ENCODE data around the gene SCNM1. TPM values are rescaled to one million over a fixed set of nuclear protein-coding genes. Genes with fewer than 3 reads are reported as not detected.

Gene SCNM1
- total RNA-seq, 2 donors from 2014 or later = 55.3 to 69.4 TPM

DNA sequence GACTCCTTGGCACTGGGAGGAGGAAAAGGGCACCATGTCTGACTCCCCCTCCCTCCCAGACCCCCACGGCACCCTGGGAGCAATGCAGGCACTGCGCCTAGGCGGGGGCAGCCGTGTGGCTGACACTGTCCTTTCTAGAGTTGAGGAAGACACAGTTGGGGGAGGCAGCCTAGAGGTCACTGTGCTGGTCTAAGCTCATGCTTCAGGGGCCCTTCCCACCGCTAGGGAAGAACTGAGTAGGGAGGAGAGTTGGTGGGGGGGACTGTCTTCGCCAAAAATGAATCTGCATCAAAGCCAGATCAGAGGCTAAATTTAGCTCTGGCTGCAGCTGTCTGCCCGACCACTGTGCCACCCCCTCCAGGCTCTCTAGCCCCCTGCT lies 22.9 kb upstream of the SCNM1 start:
- Mint-ChIP-seq H3K27me3 (no peaks in the 10 kb centered on the region), H3K36me3 (ENCODE audit: low read depth) (no peaks in the 10 kb centered on the region)

DNA sequence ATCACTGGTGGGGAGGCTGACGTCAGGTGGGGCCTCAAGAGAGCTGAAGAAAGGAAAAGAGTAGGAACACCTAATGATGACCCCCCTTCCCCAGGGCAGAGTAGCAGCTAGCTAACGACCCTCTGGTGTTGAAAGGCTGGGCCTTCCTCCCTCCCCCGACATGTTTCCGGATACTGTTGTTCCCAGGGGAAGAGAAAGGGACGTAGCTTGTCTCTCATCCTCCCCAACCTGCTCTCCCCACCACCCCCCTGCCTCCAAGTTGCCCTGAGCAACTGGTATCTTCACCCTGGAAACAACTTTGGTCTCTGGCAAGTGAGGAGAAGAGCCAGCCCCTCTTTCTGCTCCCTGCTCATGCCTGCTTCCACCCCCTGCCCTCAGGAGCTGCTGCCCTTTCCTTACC lies 22.0 kb upstream of the SCNM1 start:
- no peaks in the 10 kb centered on the region for H3K36me3 Mint-ChIP-seq (ENCODE audit: low read depth)
- peaks cover 11% of the 10 kb centered on the region for H3K4me1 Mint-ChIP-seq
- H3K9me3 Mint-ChIP-seq = no peaks in the 10 kb centered on the region
- H3K4me3 Mint-ChIP-seq = no peak overlapping the region
- ATAC-seq (replicated peaks) = no peak
- no peak overlapping the region for H3K27ac Mint-ChIP-seq
- H3K27me3 Mint-ChIP-seq = no peaks in the 10 kb centered on the region

More for the DNA sequence above, 22.9 kb upstream of the SCNM1 start:
- H3K4me1 Mint-ChIP-seq = peaks cover 11% of the 10 kb centered on the region
- no peaks in the 10 kb centered on the region for H3K9me3 Mint-ChIP-seq
- H3K4me3 Mint-ChIP-seq = no peak overlapping the region
- no peak for ATAC-seq (replicated peaks)
- H3K27ac Mint-ChIP-seq = no peak overlapping the region

DNA sequence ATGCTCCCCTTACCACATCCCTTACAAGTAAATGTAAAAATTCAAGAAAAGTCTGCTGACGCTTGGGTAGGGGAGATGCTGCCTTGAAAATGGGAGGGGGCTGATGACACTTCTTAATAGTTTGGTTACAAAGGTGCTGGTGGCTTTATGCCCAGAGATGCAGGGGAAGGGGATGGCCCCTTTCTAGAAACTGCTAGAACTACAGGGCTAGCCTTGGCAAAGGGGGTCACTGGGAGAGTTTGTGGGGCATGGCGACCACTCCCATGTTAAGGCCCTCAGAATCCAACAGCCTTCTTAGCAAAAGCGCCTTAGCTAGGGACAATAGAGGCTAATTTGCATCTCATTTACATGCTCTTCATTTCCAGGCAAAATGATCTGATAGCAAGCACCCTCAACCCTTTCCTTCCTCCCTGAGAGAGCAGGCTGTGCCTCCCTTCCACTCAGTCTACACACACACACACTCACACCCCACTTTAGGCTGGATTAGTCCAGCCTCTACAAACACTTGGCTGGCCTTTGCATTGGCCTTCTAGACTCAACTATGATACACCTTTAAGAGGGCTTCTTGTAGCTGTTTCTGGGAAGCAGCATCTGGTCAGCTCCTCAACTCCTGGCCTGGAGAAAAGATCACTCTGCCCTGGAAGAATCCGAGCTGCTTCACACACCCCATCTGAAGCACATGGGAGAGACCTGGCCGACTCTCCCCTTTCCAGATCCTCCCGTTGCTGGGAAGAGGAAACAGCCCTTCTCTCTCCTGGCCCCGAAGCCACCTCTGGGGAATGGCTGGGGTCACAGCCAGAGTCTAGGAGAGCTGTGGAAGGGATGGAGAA lies 21.3 kb upstream of the SCNM1 start:
- Mint-ChIP-seq H3K27me3 (no peaks in the 10 kb centered on the region), H3K4me1 (peaks cover 11% of the 10 kb centered on the region), H3K27ac (no peak overlapping the region), H3K9me3 (no peaks in the 10 kb centered on the region), H3K36me3 (ENCODE audit: low read depth) (no peaks in the 10 kb centered on the region), H3K4me3 (peak overlapping the region; percentile 90)
- no peak for ATAC-seq (replicated peaks)

DNA sequence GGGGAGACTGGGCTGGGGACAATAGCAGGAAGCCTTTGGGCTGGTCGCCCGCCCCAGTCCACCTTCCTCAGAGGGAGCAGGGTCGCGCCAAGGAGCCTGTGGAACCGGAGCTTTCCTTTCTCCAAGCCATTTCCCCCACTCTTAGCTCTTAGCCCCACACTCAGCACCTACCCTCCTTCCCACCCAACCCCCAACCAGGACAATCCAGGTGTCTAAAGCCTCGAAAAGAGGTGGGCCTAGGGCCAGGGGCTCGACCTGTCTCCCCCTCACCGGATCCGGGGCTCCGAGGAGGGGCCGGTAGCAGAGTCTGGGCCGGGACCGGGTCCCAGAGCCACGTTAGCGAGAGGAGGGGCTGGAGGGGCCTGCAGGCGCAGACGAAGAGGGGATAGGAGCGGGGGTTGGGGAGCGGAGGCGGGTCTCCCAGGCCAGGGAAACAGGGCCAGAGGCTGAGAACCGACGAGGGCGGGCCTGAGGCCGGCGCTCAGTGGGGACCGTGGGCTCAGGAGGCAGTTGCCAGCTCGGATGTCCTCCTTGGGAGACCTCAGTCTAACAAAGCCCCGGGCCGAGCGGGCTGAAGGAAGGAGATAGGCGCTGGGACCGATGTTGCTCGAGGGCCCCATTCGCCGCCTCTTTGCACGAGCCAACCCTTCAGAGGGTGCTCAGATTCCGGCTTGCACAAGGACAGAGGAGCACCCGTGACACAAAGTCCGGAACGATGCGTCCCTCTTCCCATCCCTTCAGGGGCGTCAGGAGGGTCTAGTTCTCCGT lies 20.5 kb upstream of the SCNM1 start:
- no peaks in the 10 kb centered on the region for H3K27me3 Mint-ChIP-seq
- no peak for ATAC-seq (replicated peaks)
- H3K36me3 Mint-ChIP-seq (ENCODE audit: low read depth) = no peaks in the 10 kb centered on the region
- H3K9me3 Mint-ChIP-seq = no peaks in the 10 kb centered on the region
- peaks cover 11% of the 10 kb centered on the region for H3K4me1 Mint-ChIP-seq
- peak overlapping the region; percentile 90 for H3K4me3 Mint-ChIP-seq
- no peak overlapping the region for H3K27ac Mint-ChIP-seq

DNA sequence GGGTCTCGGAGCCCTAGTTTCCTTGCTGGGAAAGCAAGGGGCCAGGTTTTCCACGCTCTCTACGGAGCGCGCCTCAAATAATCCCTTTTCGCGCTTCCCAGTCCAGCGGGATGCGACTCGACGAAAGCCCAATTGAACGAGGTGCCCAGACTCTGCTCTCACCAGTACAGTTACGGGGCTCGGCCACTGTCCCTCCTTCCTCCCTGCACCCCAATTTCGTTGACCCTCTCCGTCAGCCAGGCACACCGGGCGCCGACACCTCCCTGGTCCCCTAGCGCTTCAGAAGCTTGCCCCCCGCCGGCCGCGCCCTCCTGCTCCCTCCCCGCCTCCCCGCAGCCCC lies 19.9 kb upstream of the SCNM1 start:
- Mint-ChIP-seq H3K4me1 (peaks cover 11% of the 10 kb centered on the region), H3K9me3 (no peaks in the 10 kb centered on the region), H3K27me3 (no peaks in the 10 kb centered on the region), H3K36me3 (ENCODE audit: low read depth) (no peaks in the 10 kb centered on the region), H3K27ac (peak overlapping the region; percentile 72), H3K4me3 (peak overlapping the region; percentile 90)
- ATAC-seq (replicated peaks) = peak; percentile 8

DNA sequence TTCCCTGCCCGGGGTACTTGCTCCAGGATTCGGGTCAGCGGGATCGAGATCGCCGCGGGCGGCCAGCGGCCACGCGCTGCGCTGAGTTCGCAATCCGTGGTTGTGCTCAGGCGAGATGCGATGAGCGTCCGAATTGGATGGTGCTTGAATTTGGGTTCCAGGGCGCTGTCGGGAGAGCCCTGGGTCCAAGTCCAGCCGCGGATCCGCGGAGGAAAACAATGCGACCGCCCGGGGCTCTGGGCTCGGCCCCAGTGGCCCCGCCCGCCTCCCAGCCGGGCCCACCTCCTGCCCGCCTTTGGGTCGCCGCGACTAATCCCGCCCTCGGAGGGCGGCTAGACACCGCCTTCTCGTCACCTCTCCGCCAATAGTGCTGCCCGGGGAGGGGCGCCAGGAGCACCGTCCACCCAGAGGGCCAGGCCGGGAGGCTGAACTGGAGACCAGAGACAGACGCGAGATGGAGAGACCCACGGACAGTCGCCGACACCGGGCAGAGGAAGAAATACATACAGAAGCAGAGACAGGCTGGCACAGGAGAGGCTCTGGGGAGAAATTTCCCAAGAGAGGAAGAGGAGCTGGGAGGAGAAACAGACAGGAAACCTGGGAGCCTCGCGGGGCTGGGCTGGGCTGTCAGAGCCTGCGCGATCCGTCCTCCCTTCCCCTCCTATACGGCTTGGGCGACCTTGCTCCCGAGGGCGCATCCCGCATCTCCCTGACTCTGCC lies 19.4 kb upstream of the SCNM1 start, which contains the start of gene SEMA6C:
SEMA6C (minus strand) TSS at position 220 of the 720 bp plus-strand sequence. CDS start 4,010 bp downstream, outside the sequence.
- Mint-ChIP-seq H3K9me3 (no peaks in the 10 kb centered on the region), H3K27ac (peak within 1 kb of the TSS; percentile 72), H3K4me1 (peaks cover 11% of the 10 kb centered on the region), H3K36me3 (ENCODE audit: low read depth) (no peaks in the 10 kb centered on the region), H3K4me3 (peak within 1 kb of the TSS; percentile 90), H3K27me3 (no peaks in the 10 kb centered on the region)
- ATAC-seq (replicated peaks) = peak; percentile 100

DNA sequence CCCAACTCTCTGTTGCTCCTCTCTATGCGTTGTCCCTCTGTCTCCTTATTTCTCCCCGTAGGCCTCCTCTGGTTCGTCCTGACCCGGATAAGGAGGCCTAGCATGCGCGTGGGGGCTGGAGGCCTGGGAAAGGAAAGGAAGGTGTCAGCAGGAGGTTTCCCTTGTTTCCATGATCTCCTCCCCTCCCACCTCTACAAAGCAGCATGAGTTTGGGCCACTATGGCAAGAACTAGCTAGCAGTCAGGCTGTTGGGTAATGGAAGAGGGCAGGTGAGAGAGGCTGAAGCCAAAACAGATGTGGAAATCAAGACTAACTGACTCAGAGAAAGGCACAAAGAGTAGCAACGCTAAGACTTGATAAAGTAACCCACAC lies 18.8 kb upstream of the SCNM1 start:
- peak overlapping the region; percentile 90 for H3K4me3 Mint-ChIP-seq
- H3K4me1 Mint-ChIP-seq = peaks cover 11% of the 10 kb centered on the region
- peak overlapping the region; percentile 72 for H3K27ac Mint-ChIP-seq
- ATAC-seq (replicated peaks) = no peak
- no peaks in the 10 kb centered on the region for H3K9me3 Mint-ChIP-seq
- no peaks in the 10 kb centered on the region for H3K36me3 Mint-ChIP-seq (ENCODE audit: low read depth)
- H3K27me3 Mint-ChIP-seq = no peaks in the 10 kb centered on the region

DNA sequence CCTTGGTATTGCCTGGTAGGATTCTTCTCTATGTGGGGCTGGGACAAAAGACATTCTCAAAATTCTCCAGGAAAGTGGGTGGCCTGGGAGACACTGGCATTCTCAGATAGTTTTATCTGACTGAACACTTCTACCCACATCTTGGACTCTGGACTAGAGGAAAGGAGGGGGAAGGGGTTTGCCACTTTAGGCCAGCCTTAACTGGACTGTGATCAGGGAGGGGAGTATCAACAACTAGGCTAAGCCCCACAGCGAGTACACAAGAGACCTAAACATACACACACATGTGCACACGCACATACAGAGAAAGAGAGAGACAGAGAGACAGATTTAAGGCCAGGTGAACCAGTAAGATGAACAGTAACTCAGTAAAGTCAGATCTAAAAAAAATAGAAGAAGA lies 18.3 kb upstream of the SCNM1 start:
- Mint-ChIP-seq H3K36me3 (ENCODE audit: low read depth) (no peaks in the 10 kb centered on the region), H3K9me3 (no peaks in the 10 kb centered on the region), H3K27me3 (no peaks in the 10 kb centered on the region), H3K4me3 (peak overlapping the region; percentile 90), H3K4me1 (peaks cover 11% of the 10 kb centered on the region), H3K27ac (no peak overlapping the region)
- ATAC-seq (replicated peaks) = no peak

DNA sequence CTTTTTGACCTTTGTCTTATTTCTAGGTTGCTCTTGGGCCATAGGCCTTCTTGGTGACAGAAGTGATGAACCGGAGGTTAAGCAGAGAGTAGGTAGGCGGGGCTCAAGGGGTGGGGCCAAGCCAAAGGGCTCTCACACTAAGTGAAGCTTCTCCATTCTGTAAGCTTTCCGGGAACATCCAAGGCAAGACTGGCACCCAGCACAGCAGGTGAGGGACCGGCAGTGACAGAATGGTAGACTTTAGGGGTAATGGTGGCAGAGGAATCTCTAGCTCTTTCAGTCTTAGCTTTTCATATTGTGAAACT lies 9.5 kb upstream of the SCNM1 start, which contains the start of gene TNFAIP8L2:
TNFAIP8L2 (plus strand) TSS at position 135 of the 305 bp plus-strand sequence. CDS start 2,049 bp downstream, outside the sequence.
- Mint-ChIP-seq H3K27ac (peak within 1 kb of the TSS; percentile 92), H3K36me3 (ENCODE audit: low read depth) (peaks cover 53% of the 10 kb centered on the region), H3K27me3 (no peaks in the 10 kb centered on the region), H3K4me1 (peaks cover 29% of the 10 kb centered on the region), H3K4me3 (peak within 1 kb of the TSS; percentile 96), H3K9me3 (no peaks in the 10 kb centered on the region)
- ATAC-seq (replicated peaks) = peak; percentile 89

DNA sequence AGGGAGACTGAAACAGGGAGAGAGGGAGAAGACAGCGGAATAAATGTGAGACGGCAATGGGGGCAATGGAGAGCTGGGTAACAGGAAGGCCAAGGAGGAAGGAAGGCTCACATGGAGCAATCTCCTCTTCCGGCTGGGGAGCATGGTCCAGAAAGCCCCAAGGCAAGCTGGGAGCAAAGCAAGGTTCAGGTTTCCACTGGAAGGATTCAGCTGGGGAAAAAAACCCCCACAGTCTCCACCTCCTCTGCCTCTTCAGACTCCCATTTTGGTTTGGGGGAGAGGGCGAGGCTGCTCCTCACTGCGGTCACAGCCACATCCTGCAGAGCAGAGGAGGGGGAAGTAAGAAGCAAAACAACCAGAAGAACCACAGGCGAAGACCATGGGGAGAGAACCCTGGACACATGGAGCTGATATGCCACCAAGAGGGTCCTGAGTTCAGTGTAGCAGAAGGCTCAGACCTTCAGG lies 8.8 kb upstream of the SCNM1 start:
- ATAC-seq (replicated peaks) = peak; percentile 59
- Mint-ChIP-seq H3K4me1 (peaks cover 34% of the 10 kb centered on the region), H3K27me3 (no peaks in the 10 kb centered on the region), H3K36me3 (ENCODE audit: low read depth) (peaks cover 59% of the 10 kb centered on the region), H3K27ac (peak overlapping the region; percentile 92), H3K9me3 (no peaks in the 10 kb centered on the region), H3K4me3 (peak overlapping the region; percentile 96)

DNA sequence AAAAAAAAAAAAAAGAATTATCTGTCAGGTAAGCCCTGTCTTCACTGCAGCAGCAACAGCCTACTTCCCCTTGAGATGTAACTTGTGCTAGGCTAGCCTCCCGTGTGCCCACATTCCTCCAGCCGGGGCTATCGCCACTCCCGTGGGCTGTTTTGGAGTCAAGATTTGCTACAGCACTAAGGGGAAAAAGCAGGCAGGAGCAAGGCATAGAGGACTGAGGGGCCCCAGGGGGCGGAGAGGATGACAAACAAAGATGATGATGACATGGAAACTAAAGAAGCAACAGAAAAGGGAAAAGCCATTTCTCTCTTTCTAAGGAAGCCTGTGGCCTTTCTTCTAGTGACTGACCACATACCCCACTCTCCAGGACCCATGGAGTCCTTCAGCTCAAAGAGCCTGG lies 7.6 kb upstream of the SCNM1 start:
- Mint-ChIP-seq H3K4me1 (peaks cover 41% of the 10 kb centered on the region), H3K27ac (peak overlapping the region; percentile 92), H3K9me3 (no peaks in the 10 kb centered on the region), H3K4me3 (peak overlapping the region; percentile 96), H3K36me3 (ENCODE audit: low read depth) (peaks cover 66% of the 10 kb centered on the region), H3K27me3 (no peaks in the 10 kb centered on the region)
- peak; percentile 36 for ATAC-seq (replicated peaks)

DNA sequence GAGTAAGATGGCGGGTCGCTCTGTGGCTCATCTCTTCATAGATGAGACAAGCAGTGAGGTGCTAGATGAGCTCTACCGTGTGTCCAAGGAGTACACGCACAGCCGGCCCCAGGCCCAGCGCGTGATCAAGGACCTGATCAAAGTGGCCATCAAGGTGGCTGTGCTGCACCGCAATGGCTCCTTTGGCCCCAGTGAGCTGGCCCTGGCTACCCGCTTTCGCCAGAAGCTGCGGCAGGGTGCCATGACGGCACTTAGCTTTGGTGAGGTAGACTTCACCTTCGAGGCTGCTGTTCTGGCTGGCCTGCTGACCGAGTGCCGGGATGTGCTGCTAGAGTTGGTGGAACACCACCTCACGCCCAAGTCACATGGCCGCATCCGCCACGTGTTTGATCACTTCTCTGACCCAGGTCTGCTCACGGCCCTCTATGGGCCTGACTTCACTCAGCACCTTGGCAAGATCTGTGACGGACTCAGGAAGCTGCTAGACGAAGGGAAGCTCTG lies 7.1 kb upstream of the SCNM1 start:
- Mint-ChIP-seq H3K4me3 (peak overlapping the region; percentile 96), H3K9me3 (no peaks in the 10 kb centered on the region), H3K27ac (peak overlapping the region; percentile 92), H3K4me1 (peaks cover 41% of the 10 kb centered on the region), H3K27me3 (no peaks in the 10 kb centered on the region), H3K36me3 (ENCODE audit: low read depth) (peaks cover 67% of the 10 kb centered on the region)
- no peak for ATAC-seq (replicated peaks)

DNA sequence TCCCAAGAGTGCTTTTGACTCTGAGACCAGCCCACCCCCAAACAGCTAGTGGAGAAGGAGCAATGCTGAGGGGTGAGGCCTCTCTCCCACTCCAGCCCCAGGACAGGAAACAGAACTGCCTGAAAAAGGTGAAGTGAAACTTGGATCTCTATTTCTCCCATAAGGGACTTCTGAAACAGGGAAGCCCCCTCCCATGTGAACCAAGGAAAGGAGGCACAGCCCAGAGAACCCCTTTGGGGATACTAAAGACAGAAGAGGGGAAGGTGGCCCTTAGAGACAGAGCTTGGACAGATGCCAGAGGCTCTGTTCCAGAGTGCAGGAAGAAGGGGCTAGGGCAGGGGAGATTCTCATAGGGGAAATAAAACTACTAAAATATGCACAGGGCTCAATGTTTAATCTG lies 6.6 kb upstream of the SCNM1 start:
- Mint-ChIP-seq H3K9me3 (no peaks in the 10 kb centered on the region), H3K4me3 (peak overlapping the region; percentile 96), H3K4me1 (peaks cover 41% of the 10 kb centered on the region), H3K27me3 (no peaks in the 10 kb centered on the region), H3K27ac (peak overlapping the region; percentile 92), H3K36me3 (ENCODE audit: low read depth) (peaks cover 72% of the 10 kb centered on the region)
- ATAC-seq (replicated peaks) = no peak

DNA sequence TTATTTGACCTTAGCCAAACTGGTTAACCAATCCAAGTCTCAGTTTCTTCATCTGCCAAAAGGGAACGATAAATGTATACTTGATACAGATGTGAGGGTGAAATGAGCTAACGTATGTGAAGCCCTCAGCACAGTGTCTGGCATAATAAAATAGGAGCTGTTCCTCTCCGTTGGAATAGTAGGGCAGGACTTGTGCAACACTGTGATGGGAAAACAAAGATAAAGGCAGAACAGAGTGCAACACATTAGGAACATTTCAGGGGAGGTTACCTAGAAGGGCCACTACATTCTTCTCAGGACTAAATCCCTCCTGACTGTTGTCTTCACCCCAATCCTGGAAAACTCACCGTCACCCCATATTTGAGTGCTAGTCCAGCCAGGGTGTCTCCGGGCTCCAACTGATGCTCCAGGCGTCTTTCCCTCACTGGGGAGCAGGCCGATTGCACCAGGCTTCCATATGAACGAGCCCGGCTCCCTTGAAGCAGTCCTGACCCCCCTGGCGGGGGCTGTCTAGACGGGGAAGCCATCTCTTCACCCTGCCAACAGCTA lies 1.1 kb upstream of the SCNM1 start:
- Mint-ChIP-seq H3K27me3 (no peaks in the 10 kb centered on the region), H3K27ac (peak overlapping the region; percentile 99), H3K4me1 (peaks cover 26% of the 10 kb centered on the region), H3K36me3 (ENCODE audit: low read depth) (peaks cover 88% of the 10 kb centered on the region), H3K4me3 (peak overlapping the region; percentile 99), H3K9me3 (no peaks in the 10 kb centered on the region)
- ATAC-seq (replicated peaks) = no peak
